GM18873 (cell line): ENCODE measurements around the gene C21orf58.

Source experiments
- ATAC-seq: cut with Tn5 transposase; IDR thresholded peaks from one replicate; pipeline ENCODE4 v1.9.1; 2021; ENCODE audit warnings: mild to moderate bottlenecking, moderate library complexity, moderate number of reproducible peaks; ENCODE audit not compliant: unreplicated experiment, low FRiP score

C21orf58 gene

GRCh38 chr21:46354518-46354917 lies 30.8 kb upstream of the C21orf58 start:
- ATAC-seq, result no peak

- ATAC-seq, result no peak
These were observed 30.4 kb upstream of the C21orf58 start for GRCh38 chr21:46354046-46354445.

GRCh38 chr21:46352913-46353312 lies 29.2 kb upstream of the C21orf58 start:
- no peak for ATAC-seq

DNA sequence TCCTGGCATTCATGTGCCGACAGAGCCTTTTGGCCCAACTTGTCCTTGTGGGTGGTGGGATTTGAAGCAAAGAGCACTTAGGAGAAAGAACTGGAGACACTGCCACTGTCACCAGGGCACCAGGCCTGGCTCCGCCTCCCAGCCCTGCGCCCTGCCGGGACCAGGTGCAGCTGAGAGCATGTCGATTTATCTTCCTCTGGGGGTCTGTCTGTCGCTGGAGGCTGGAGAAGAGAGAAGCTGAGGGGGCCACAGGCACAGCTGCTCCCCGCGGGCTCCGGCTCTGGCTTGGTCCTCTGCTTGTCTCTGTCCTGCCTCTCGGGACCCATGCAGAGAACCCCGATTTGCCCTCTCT lies 28.5 kb upstream of the C21orf58 start:
- ATAC-seq, result no peak

DNA sequence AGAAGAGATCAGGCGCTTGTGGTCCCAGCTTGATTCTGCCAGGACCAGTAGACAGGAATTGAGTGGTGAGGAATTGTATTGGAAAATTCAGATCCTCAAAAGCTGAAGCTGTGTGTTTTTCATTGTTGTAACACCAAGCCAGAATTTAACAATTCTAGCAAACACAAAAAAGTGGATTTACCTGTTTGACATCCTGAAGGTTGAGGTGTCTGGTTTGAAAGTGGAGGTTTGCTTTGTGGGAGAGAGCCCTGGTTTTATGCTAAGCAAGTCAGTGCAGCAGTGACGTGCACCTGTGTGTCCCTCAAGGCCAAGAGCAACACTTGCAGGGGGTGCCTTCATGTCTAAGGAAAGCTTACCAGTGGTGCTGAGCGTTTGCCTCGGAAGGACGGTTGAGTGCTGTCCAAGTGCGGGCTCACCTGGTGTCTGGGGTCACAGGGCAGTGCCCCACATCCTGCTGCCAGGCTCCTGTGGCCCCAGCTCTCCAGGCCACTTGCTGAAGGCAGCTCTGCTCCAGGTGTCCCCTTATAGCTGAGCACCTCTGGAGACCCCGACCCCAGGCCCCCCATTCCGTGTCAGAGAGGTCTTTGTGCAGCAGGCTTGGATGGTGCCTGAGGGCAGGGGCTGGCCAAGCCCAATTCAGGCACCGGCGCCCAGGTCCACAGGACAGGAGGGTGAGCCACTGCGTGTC lies 27.9 kb upstream of the C21orf58 start:
- no peak for ATAC-seq

DNA sequence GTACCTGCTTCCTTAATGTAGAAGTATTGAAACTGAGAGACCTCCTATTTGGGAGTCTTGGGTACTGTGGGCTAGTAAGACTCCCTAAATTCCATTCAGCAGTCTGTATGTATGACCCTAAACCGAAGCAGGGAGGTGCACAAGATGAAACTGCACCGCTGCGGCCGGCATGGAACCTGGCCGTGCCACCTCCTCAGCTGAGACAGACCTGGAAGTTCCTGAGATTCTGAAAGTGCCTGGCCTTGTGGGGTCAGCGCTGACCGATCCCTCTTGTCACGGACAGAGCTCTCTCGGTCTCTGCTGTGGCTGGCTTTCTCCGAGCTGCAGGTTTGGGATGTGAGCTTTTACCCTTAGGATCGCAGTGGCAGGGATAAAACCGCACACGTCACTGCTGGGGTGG lies 27.3 kb upstream of the C21orf58 start:
- ATAC-seq, result no peak

GRCh38 chr21:46350571-46350970 lies 26.9 kb upstream of the C21orf58 start:
- ATAC-seq, result no peak

DNA sequence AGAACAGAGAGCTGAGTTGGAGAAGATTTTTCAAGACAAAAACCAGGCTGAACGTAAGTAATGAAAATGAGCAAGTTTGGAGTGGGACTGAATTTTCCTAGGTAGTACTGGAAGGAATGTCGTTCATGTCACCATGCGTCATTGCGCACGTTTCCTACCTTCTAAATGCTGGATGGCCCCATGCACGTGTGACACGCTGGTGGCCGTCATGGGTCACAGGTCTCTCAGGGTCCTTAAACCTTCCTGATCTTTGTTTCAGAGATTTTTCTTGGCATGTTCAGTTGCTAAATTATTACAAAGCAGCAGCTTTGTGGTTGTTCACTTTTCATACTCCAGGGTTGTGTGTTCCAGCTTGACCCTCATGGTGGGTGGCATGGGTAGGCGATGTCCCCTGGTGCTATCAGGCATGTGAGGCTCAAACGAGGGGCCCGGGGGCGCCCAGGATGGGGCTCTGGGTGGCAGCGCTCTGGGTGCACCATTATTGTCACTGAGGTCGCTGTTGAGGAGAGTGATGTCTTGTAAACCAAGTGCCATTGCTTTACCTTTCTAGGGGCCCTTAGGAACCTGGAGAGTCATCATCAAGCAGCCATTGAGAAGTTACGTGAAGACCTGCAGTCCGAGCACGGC lies 25.6 kb upstream of the C21orf58 start:
- ATAC-seq, result no peak

DNA sequence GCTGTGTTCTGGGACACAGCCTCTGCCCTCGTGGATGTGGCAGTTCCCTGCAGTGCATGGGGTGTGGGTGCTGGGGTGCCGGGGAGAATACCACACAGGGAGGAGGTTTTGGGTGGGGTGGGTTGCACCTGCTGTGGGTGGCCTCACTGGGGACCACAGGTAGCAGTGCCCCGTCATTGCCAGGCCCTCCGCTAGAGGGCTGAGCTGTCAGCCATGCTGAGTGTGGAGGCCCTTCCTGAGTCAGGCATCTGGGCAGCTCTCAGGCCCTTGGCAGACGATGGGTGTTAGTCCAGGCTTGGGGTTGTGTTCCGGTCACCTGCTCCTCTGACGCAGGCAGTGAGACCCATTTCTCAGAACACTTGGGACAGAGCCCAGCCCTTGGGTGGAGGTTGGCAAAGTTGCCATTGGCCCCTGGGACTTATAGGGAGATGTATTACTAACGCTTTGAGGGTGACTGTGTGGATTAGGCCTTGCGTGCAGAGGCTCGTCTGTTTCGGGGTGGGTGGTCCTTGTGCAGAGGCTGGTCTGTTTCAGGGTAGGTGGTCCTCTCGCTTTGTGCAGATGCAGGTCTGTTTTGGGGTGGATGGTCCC lies 24.2 kb upstream of the C21orf58 start:
- ATAC-seq, result no peak

DNA sequence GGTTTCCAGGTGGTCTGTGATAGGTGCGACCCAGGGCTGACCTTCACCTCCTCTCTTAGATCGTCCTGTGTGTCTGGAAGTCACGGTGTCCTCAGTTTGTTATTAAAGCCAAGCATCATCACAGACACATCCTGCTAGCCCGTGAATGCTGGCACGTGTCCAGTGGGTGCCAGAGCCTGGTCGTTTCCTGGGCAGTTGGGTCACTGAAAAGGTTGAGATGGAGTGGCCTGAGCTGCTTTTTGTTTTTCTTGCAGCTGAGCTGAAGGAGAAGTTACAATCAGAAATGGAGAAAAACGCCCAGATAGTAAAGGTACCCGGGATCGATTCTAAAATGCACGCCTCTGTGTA lies 23.5 kb upstream of the C21orf58 start:
- ATAC-seq, result no peak

DNA sequence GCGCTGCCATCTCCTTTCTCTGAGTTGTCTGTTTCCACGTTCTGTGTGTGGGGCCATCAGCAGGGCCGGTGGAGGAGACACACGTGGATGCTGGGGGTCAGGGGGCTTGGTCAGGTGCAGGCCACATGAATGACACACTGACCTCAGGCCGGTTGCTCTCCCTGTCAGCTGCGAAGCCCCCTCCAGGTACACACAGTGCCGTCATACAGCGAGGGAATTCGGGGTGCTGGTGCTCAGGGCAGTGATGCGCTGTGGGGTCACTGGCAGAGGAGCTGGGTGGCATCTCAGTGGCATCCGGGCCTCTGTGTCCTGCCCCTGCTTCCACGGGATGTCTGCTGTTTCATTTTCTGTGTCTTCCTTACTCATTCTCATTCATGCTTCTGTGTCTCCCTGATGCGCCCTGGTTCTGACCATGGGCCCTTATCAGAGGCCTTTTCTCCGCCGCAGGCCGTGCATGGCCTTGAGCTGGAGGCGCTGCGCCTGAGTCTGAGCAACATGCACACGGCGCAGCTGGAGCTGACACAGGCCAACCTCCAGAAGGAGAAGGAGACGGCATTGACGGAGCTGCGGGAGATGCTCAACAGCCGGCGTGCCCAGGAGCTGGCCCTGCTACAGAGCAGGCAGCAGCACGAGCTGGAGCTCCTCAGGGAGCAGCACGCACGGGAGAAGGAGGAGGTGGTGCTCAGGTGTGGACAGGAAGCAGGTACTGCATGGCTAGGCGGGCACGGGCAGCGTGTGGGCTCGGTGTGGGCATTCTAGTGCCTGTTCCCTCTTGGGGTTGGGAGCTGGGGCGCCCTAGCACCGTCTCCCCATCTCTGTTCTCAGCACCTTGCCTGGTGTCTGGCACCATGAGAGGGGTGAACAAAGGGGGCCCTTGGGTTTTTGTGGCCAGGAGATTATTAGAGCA lies 22.9 kb upstream of the C21orf58 start:
- no peak for ATAC-seq

DNA sequence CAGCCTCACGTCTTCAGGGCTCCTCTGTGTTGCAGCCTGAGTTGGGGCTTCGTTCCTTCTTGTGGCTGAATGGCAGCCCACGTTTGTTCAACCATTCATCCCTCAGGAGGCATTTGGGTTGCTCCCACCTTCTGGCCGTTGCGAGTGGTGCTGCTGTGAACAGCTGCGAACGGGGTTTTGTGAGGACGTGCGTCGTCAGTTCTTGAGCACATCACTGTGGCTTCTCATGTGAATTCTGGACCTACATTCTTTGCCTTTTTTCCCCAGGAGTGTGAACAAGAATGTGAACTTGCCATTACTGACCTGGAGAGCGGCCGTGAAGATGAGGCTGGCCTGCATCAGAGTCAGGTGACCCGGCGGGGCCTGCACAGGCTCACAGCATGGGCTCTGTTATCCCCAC lies 22.2 kb upstream of the C21orf58 start:
- no peak for ATAC-seq

GRCh38 chr21:46344219-46344915 lies 20.7 kb upstream of the C21orf58 start:
- no peak for ATAC-seq

DNA sequence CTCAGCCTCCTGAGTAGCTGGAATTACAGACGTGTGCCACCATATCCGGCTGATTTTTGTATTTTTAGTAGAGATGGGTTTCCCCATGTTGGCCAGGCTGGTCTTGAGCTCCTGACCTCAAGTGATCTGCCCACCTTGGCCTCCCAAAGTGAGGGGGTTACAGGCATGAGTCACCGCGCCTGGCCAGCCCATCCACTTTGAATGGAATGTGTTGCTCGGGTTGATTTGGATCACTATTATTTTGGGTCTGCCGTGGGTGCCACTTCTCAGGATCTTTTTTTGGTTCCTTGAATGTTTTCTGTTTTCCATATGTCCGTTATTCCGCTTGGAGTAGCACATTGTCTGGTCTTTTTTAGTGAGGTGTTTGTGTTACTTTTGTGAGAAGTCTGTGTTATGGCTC lies 17.3 kb upstream of the C21orf58 start:
- ATAC-seq, result no peak

- ATAC-seq, result no peak
These were observed 12.9 kb upstream of the C21orf58 start for GRCh38 chr21:46336603-46337002.

- no peak for ATAC-seq
These were observed 10.9 kb upstream of the C21orf58 start for GRCh38 chr21:46334351-46335140.

DNA sequence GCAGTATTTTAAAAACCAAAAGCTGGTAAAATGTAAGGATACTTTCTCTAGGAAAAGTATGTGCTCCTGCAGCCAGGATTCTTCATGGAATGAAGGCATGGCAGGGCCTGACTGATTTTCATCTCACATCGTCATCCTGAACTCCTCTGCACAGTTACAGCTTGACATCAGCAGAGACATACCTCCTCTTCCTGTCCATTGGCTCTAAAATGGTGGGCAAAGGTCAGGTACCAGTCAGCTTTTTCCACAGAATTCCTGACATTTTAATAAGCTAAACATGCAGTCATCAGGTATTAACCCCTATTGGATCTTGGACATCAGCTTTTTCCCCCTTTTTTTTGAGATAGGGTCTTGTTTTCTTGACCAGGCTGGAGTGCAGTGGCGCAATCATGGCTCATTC lies 6.1 kb upstream of the C21orf58 start:
- ATAC-seq, result no peak

DNA sequence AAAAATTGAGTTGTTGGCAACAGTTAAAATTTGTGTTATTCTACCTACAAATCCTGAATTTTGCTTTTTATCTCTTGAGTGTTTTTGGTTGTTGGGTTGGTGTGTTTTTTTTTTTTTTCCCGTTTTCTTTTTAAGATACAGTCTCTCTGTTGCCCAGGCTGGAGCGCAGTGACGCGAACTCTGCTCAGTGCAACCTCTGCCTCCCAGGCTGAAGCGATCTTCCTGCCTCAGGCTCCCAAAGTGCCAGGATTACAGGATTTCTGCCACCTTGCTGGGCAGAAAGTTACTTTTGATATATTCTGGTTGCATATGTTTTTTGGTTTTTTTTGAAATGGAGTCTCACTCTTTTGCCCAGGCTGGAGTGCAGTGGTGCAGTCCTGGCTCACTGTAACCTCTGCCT lies 4.5 kb upstream of the C21orf58 start:
- no peak for ATAC-seq

DNA sequence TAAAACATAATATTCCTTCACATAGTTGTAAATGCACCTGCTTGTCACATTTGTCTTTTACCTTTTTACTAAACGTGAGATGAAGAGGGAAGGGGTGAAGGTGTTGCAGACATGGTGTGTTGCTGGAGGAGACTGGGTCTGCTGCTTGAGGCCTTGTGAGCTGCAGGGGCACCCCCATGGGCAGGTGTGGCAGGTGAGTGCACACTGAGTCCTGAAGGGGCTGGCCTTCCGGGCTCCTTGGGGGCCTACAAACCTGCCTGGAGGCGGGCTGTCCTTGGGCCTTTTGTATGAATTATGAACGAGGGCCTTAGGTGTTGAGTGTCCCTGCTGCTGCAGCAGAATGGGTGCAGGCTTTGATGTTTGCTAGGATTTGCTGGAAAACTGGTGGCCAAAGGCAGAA lies 4.0 kb upstream of the C21orf58 start:
- no peak for ATAC-seq
